ENCODE results near the gene TMEM167B.

TMEM167B gene

GRCh38 chr1:109083923-109084322 is 6.6 kb upstream of the TMEM167B start:
- DNase-seq: no peak

- no peak for DNase-seq
These were observed 5.7 kb upstream of the TMEM167B start for GRCh38 chr1:109084563-109085517.

DNA sequence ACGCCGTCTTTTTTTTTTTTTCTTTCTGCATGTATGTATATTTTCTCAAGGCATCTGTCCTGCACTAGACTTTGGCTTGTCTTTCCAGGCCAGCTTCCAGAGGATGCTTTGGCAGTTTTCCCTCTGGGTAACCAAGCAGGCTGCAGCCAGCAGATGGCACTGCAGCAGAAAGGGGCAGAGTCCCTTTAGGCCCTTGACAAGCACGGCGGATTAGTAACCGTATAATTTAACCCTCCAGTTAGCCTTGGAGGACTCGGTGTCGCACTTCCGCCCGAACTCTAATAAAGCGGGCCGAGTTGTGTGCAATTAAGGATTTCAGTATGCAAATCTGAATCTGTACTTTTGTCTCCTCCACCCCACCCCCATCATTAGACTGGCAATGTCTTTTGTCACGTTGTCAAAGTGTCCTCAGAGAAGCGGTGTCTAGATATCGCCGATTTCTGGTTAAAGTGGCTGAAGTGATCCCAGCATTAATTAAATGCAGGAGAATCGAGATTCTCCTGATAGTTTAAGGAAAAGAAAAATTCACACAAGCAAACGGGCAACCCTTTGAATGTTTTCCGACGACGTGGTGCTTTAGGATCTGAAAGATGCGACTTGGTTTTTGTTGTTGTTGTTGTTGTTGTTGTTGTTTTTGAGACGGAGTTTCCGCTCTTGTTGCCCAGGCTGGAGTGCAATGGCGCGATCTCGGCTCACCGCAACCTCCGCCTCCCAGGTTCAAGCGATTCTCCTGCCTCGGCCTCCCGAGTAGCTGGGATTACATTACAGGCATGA is 1.1 kb upstream of the TMEM167B start:
- no peak for DNase-seq

- DNase-seq: no peak
These were observed 694 bp downstream of the TMEM167B start for GRCh38 chr1:109091078-109091838.

- DNase-seq: no peak
These were observed 1.3 kb downstream of the TMEM167B start for GRCh38 chr1:109091839-109092193.

DNA sequence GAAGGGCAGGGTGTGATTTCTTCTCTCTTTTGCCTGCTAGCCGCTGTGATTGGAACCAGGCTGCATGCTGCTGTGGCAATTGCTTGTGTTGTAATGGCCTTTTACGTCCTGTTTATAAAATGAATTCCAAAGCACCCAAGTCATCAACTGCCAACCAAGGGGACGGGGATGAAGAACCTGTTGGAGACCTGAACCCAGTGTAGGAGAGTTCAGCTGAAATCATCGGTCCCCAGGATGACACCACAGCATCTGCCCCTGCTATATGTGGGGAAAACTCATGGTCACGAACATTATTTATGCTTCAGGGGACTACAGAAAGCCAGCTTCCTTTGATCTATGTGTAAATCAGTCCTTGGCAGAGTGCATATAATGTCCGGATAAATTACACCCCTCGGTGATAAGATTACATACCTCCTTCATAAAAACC is 3.8 kb downstream of the TMEM167B start:
- no peak for DNase-seq

DNA sequence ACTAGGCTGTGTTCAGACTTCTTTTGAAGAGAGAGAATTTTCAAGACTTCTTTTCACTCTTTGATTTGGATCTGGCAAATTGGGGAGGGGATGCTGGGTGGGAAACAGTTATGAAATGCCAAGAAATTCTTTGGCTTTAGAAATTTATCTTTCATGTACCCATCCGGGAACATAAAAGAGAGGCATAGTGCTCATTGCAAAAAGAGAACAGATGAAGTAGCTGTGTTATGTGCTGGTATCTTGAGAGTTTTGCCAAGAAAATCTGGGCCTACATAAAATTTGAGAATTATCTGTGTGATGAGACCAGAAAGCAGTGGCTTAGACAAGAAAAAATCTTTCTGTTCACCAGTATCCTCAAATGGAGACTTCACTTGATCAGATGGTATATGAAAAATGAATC is 4.3 kb downstream of the TMEM167B start:
- DNase-seq: no peak

GRCh38 chr1:109095631-109096030 is 5.1 kb downstream of the TMEM167B start:
- no peak for DNase-seq

DNA sequence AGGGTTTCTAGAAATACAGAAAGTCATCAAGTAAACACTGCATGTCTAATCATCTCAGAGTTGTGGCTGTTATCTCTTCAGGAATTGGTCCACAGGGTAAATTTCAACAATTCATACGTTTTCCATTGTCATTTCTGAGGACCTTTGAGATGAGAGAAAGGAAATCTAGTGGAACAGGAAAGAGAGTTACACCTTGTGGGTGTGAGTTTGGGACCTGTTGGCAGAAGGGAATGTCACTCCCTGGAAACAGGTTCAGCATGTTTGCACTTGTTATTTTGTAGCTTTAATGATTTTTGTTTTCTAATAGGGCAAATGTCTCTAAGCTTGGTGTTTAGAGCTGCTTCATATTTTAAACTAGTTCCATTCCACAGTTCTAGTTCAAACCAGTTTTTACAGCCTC is 5.6 kb downstream of the TMEM167B start:
- DNase-seq: no peak

GRCh38 chr1:109099938-109100773 is 9.6 kb downstream of the TMEM167B start:
- DNase-seq: peak; percentile 97

- DNase-seq: no peak
These were observed 14.0 kb downstream of the TMEM167B start for GRCh38 chr1:109104364-109105151.

GRCh38 chr1:109105881-109106280 is 15.3 kb downstream of the TMEM167B start:
- no peak for DNase-seq

GRCh38 chr1:109107785-109108184 is 17.2 kb downstream of the TMEM167B start:
- no peak for DNase-seq

DNA sequence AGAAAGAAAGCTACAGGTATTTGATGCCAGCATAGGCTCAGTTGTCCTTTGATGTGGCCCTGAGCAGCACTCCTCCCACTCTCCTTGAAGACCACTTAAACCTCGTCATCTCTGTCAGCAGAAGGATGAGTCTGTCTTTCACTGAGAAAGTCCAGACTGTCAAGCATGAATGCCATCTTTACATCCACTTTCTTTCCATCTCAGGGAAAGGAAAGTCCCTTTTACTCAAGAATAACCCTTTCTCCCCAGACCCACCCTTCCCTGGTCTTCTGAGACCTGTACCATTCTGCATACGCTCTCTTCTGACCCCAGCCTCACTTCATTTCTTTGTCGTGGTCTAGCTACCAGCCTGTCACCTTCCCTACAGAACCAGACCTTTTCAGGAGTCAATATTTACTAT is 19.3 kb downstream of the TMEM167B start:
- DNase-seq: no peak

GRCh38 chr1:109111386-109112055 is 21.0 kb downstream of the TMEM167B start:
- no peak for DNase-seq

- DNase-seq: no peak
These were observed 21.6 kb downstream of the TMEM167B start for GRCh38 chr1:109112056-109112651.

DNA sequence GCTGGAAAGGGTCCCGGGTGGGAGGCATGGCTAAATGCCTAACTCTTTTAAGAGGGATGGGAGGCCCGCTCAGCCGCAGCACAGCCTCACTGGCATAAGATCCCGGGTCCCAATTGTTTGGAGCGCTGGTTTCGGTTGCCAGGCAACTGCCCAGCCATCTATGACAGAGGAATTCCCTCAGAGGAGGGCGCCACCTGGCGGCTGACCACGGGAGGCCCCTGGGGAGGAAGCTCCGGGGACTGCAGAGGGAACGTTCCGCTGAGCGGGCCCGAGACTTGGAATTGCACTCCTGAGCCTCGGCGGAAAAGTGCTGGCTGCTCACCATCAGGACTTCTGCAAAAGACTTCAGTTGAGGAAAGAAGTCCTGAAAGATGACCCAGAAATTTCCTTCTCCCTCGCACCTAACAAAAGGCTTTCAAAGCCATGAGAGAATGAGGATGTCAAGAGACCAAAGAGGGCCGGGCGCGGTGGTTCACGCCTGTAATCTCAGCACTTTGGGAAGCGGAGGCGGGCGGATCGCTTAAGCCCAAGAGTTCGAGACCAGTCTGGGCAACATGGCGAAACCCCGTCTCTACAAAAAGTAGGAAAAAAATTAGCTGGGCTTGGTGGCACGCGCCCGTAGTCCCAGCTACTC is 22.2 kb downstream of the TMEM167B start:
- DNase-seq: peak; percentile 88

DNA sequence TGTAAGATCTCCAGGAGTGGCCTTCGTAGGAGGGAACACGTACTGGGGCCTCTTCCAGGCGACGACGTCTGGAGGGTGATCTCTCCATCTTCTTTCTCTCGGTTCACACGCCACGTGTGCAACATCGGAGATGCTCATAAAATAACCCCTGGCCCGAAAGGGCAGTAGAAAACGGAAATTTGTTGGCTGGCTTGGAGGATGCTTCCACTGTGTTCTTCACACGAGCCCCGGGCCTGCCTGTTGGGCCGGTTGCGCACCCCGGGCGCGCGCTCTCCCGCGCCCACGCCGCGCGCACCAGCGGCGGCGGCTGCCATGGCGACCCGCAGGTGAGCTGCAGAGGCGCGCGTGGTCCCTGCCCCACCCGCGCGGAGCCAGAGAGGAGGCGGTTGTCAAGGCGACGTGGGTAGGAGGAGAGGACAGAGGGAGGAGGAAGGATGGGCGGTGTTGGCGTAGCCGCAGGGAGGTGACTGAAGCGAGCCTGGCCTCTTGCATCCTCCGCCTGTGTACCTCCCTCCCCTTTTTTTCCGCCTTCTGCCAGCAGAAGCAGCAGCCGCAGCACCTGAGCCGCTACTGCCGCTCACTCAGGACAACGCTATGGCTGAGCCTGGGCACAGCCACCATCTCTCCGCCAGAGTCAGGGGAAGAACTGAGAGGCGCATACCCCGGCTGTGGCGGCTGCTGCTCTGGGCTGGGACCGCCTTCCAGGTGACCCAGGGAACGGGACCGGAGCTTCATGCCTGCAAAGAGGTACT is 23.2 kb downstream of the TMEM167B start, which contains the start of gene ELAPOR1:
Gene ELAPOR1 (plus strand): TSS at position 526 of the 752 bp plus-strand sequence. CDS start 69 bp downstream, at position 595.
- DNase-seq: peak; percentile 92

DNA sequence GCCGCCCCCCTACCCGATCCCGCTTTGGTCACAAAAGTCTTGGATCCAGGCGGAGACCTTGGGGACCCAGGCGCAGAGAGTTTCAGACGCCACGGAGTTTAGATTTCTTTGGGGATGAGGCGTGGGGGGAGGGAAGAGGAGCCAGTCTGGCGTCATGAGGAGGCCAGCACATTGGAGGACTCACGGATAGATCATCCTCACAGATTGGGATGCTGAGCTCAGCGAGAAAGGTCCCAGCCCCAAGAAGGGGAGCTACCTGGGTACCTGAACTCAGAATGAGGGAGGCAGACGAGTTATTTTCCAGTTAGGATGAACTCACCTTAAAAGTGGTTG is 23.7 kb downstream of the TMEM167B start:
- DNase-seq: no peak
